VCaP (cell line): Measurements from ENCODE around the gene EMC7.

ENCODE experiments used
- H3K27ac ChIP-seq: fragments of 450-650 bp; 2 replicates; pipeline ENCODE4 v1.5.1; 2017
- TF ChIP-seq, protein P1 (sequence below): fragments of 450-650 bp; conservative IDR thresholded peaks from 2 replicates; pipeline ENCODE4 v1.5.1; 2017; ENCODE audit warnings: mild to moderate bottlenecking, moderate library complexity

EMC7 gene

DNA sequence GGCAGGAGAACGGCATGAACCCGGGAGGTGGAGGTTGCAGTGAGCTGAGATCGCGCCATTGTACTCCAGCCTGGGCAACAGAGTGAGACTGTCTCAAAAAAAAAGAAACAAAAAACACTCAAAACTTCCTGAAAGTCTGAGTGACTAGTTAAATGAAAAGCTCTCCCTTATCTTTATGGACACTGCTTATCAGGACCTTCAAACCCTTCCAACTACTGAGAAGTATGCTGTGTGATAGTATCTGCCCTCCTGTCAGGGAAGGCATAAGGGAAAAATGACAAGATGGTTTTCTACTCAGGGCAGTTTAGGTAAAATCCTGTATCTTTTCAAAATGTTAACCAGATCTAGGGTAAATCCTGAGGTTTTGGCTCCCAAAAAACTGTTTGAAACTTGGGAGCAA, 21.8 kb downstream of the EMC7 start:
- no peak overlapping the region for H3K27ac ChIP-seq
- TF ChIP-seq, protein P1, sequence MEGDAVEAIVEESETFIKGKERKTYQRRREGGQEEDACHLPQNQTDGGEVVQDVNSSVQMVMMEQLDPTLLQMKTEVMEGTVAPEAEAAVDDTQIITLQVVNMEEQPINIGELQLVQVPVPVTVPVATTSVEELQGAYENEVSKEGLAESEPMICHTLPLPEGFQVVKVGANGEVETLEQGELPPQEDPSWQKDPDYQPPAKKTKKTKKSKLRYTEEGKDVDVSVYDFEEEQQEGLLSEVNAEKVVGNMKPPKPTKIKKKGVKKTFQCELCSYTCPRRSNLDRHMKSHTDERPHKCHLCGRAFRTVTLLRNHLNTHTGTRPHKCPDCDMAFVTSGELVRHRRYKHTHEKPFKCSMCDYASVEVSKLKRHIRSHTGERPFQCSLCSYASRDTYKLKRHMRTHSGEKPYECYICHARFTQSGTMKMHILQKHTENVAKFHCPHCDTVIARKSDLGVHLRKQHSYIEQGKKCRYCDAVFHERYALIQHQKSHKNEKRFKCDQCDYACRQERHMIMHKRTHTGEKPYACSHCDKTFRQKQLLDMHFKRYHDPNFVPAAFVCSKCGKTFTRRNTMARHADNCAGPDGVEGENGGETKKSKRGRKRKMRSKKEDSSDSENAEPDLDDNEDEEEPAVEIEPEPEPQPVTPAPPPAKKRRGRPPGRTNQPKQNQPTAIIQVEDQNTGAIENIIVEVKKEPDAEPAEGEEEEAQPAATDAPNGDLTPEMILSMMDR, result no peak

DNA sequence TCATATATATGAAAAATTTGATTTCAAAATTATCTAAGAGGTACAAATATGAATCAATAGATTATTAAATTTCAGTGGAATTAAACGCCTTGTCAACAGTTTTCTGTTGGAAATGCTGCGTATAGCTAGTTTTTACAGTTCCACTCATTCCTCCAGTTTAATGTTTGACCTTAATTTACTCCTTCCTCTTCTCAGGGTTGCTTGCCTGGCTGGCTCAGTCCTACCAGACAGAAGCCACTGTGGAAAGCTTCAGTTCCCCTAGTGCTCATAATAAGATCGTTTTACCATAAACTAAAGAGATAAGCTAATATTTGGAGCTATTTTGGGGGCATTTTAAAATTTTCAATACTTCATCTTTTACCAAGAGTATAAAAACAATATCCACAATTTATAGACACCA, 22.8 kb downstream of the EMC7 start:
- TF ChIP-seq, protein P1, result no peak
- H3K27ac ChIP-seq, result no peak overlapping the region

DNA sequence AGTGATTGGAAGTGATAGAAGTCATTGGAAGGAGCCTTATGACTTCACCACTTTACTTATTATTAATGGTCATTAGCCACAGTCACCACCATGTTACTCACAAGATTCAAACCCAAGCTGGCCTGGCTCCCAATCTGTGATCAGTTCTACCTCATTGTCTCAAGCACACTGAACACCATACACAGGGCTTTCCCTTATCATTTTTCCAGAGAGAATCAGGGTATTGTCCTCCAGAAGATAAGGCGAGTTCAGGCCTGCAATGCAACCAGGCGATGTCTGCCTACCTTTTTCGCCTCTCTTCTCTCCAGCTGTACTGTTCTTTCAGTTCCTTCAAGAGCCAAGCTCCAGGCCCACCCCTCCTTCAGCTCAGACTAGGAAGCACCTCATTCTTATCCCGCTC, 24.9 kb downstream of the EMC7 start:
- no peak overlapping the region for H3K27ac ChIP-seq
- TF ChIP-seq, protein P1, result no peak

DNA sequence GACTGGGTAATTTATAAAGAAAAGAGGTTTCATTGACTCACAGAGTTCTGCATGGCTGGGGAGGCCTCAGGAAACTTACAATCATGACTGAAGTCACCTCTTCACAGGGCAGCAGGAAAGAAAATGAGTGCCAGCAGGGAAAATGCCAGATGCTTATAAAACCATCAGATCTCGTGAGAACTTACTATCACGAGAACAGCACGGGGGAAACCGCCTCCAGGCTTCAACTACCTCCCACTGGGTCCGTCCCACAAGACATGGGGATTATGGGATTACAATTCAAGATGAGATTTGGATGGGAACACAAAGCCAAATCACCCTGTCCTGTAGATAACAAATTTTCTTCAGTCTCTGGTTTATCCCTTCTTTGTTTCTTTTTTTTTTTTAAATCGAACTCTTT, 31.7 kb downstream of the EMC7 start:
- H3K27ac ChIP-seq, result no peak overlapping the region
- TF ChIP-seq, protein P1, result no peak

DNA sequence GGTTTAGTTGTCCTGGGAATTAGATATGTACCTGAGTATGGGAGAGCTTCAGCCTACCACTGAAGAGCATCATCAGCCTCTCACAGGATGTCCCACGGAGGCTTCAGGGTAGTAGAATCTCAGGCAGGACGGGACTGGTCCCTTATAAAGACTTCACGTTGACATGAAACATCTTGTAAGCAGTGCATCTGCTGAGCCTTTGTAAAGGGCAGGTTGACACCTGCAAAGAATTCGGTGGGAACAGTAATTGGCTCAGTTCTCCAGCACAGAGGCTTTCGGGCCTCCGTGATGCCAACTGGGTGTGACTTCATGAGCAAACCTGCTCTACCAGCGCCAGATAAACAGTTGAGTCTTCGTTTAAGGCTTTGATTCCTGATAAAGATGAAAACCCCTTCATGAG, 35.7 kb downstream of the EMC7 start:
- TF ChIP-seq, protein P1, result no peak
- no peak overlapping the region for H3K27ac ChIP-seq

DNA sequence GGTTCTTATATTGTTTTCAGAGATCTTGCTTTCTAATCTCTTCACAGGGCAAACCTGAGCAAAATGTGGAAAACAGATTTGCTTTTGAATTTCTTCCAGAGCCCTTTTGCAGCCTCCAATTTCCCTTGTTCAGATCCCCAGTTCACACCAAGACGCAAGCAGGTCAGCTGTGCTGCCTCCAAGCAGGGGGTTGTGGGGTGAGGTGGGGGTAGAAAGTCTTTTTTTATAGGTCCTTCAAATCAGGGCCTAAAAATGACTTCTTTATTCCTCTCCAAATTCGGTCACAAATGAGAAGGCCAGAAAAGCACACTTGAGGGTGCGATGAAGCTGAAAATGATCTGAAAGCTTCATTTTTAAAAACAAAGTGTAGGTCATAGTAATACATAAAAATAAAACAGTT, 36.4 kb downstream of the EMC7 start:
- TF ChIP-seq, protein P1, result no peak
- H3K27ac ChIP-seq, result no peak overlapping the region

DNA sequence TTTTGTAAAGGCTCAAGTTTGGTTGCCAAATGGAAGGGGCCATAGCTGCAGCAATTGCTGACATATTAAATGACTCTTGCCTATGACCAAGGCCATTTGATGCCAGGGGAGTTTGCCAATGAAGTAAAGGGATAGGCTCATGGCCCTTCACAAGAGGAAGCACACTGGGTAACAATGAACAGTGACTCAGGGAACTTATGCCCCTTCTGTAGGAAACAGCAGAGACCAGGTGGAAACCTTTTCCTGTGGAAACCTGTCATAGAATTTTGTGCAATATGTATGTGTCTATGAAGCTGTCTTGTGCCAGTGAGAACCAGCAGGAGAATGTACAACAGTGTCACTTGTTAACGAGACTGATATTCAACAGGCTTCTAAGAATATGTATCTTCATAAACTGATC, 37.2 kb downstream of the EMC7 start:
- no peak overlapping the region for H3K27ac ChIP-seq
- TF ChIP-seq, protein P1, result no peak

DNA sequence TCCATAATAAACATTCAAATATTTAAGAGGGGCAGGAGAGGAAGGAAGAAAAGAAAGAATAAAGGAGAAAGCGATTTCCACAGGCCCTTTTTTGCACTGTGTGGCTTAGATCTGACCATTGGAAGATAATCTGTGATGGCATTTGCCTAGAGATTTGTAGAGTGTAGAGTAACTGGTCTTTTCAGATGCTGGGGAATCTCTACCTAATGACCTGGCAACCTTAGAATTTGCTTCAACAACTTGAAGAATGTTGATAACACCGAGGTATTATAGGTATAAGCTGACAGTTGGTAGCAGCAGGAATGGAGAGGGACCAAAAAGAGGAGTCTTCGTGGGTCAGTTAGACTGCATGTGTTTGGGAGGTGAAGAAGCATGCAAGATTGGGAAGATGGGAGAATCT, 41.7 kb downstream of the EMC7 start:
- TF ChIP-seq, protein P1, result no peak
- H3K27ac ChIP-seq, result no peak overlapping the region
